Measurements from ENCODE around the gene RNASEH2C. TPM values are rescaled to one million over a fixed set of nuclear protein-coding genes. Genes with fewer than 3 reads are reported as not detected.

RNASEH2C gene
- total RNA-seq, 5 donors from 2014 or later (not counting 1 experiment from before 2014, with no cell fraction given): 35.8 to 77.4 (median 70.7) TPM

GRCh38 chr11:65726660-65727059 is 6.1 kb upstream of the RNASEH2C start:
- H3K4me3 ChIP-seq (ENCODE audit: control insufficient read depth in 1 of 2, extremely low read depth in 1 of 2, low read length in 1 of 2): no peak overlapping the region
- H3K4me1 ChIP-seq (ENCODE audit: control insufficient read depth in 1 of 2, extremely low read depth in 1 of 2, insufficient read depth in 2 of 2, low read length in 2 of 2): no peaks in the 10 kb centered on the region
- no peak overlapping the region for H3K27ac ChIP-seq (ENCODE audit: low read length)
- Mint-ChIP-seq H3K27ac (no peak overlapping the region), H3K4me1 (peaks cover 0 to 3% (median 0%) of the 10 kb centered on the region in 3 donors), H3K36me3 (no peaks in the 10 kb centered on the region), H3K27me3 (peaks cover 3 to 8% of the 10 kb centered on the region in 2 donors), H3K9me3 (no peaks in the 10 kb centered on the region), H3K4me3 (no peak overlapping the region)
- 78% methylated on average over 6 of the region's 6 CpGs for WGBS (ENCODE audit: insufficient coverage)
- DNase-seq: no peak
- no peak for ATAC-seq (replicated peaks in 1 of 4)
- ChIA-PET POLR2A (no interaction called here), CTCF (no interaction called here)
- H3K36me3 ChIP-seq (ENCODE audit: control insufficient read depth in 2 of 2, extremely low read depth in 1 of 2, insufficient read depth in 1 of 2, low read length in 1 of 2): no peaks in the 10 kb centered on the region
- no peaks in the 10 kb centered on the region for H3K9me3 ChIP-seq
- peaks cover 0 to 24% of the 10 kb centered on the region in 2 experiments for H3K27me3 ChIP-seq (replicated peaks in 1 of 2; ENCODE audit: control insufficient read depth in 2 of 2, extremely low read depth in 1 of 2, insufficient read depth in 2 of 2, low read length in 1 of 2)

- Histone ChIP-seq H3K36me3 (ENCODE audit: control insufficient read depth in 2 of 2, extremely low read depth in 1 of 2, insufficient read depth in 1 of 2, low read length in 1 of 2) (peaks cover 9 to 23% of the 10 kb centered on the region in 2 donors), H3K27ac (ENCODE audit: low read length) (no peak overlapping the region), H3K9me3 (no peaks in the 10 kb centered on the region), H3K4me3 (ENCODE audit: control insufficient read depth in 1 of 2, extremely low read depth in 1 of 2, low read length in 1 of 2) (no peak overlapping the region), H3K4me1 (ENCODE audit: control insufficient read depth in 1 of 2, extremely low read depth in 1 of 2, insufficient read depth in 2 of 2, low read length in 2 of 2) (peaks cover 11 to 23% of the 10 kb centered on the region in 2 experiments), H3K27me3 (replicated peaks in 1 of 2; ENCODE audit: control insufficient read depth in 2 of 2, extremely low read depth in 1 of 2, insufficient read depth in 2 of 2, low read length in 1 of 2) (peaks cover 0 to 6% of the 10 kb centered on the region in 2 experiments)
- WGBS (ENCODE audit: insufficient coverage): 100% methylated on average over 1 of the region's 1 CpG
- CTCF ChIA-PET: interaction anchor here in 1 of 2 donors (0.9 kb wide), 2 partner anchors 11 to 26 kb away, joined by 3 to 10 read pairs; no protein-coding TSS in a partner anchor
- POLR2A ChIA-PET: no interaction called here
- Mint-ChIP-seq H3K36me3 (peaks cover 14% of the 10 kb centered on the region), H3K9me3 (no peaks in the 10 kb centered on the region), H3K4me3 (peak overlapping the region in 1 of 3 donors; percentile 37), H3K27ac (no peak overlapping the region), H3K4me1 (peaks cover 27 to 34% (median 29%) of the 10 kb centered on the region in 3 donors), H3K27me3 (peaks cover 1 to 2% of the 10 kb centered on the region in 2 donors)
- no peak for DNase-seq
- no peak for ATAC-seq (replicated peaks in 1 of 4)
Observed at GRCh38 chr11:65722261-65722660, 1.7 kb upstream of the RNASEH2C start.

- Histone ChIP-seq H3K4me3 (ENCODE audit: control insufficient read depth in 1 of 2, extremely low read depth in 1 of 2, low read length in 1 of 2) (peak overlapping the region; percentile 85 to 91), H3K9me3 (no peaks in the 10 kb centered on the region), H3K27me3 (replicated peaks in 1 of 2; ENCODE audit: control insufficient read depth in 2 of 2, extremely low read depth in 1 of 2, insufficient read depth in 2 of 2, low read length in 1 of 2) (no peaks in the 10 kb centered on the region), H3K36me3 (ENCODE audit: control insufficient read depth in 2 of 2, extremely low read depth in 1 of 2, insufficient read depth in 1 of 2, low read length in 1 of 2) (peaks cover 20 to 43% of the 10 kb centered on the region in 2 donors), H3K4me1 (ENCODE audit: control insufficient read depth in 1 of 2, extremely low read depth in 1 of 2, insufficient read depth in 2 of 2, low read length in 2 of 2) (peaks cover 11 to 23% of the 10 kb centered on the region in 2 experiments), H3K27ac (ENCODE audit: low read length) (peak overlapping the region; percentile 56)
- ATAC-seq (replicated peaks in 1 of 4) (peak in 3 of 4 experiments; percentile 3 to 15 (median 4)), DNase-seq (peak in 6 of 35 experiments; percentile 13 to 27 (median 14))
- ChIA-PET POLR2A (interaction anchor here in 1 of 2 donors (0.7 kb wide), 1 partner anchor 1019 kb away, joined by 3 read pairs; no protein-coding TSS in a partner anchor), CTCF (interaction anchor here in 1 of 2 donors (1.5 kb wide), 1 partner anchor 8 kb away, joined by 9 read pairs; the partner anchor contains the start of gene KAT5)
- Mint-ChIP-seq H3K36me3 (peaks cover 26% of the 10 kb centered on the region), H3K27ac (peak overlapping the region; percentile 83 to 86), H3K4me1 (peaks cover 34 to 40% (median 39%) of the 10 kb centered on the region in 3 donors), H3K27me3 (no peaks in the 10 kb centered on the region), H3K9me3 (no peaks in the 10 kb centered on the region), H3K4me3 (peak overlapping the region; percentile 87 to 93 (median 90))
- WGBS (ENCODE audit: insufficient coverage): 2% methylated on average over 15 of the region's 17 CpGs
Observed at GRCh38 chr11:65719871-65720210, 757 bp downstream of the RNASEH2C start.

- ChIA-PET CTCF (interaction anchor here (0.5 to 0.6 kb wide), 2 partner anchors 10 to 870 kb away, joined by 3 read pairs; no protein-coding TSS in a partner anchor), POLR2A (no interaction called here)
- H3K4me3 Mint-ChIP-seq: peak overlapping the region; percentile 87 to 93 (median 90)
- H3K27me3 Mint-ChIP-seq: no peaks in the 10 kb centered on the region
- ATAC-seq (replicated peaks in 1 of 4) (no peak), DNase-seq (no peak)
- H3K4me1 ChIP-seq (ENCODE audit: control insufficient read depth in 1 of 2, extremely low read depth in 1 of 2, insufficient read depth in 2 of 2, low read length in 2 of 2): peaks cover 11 to 23% of the 10 kb centered on the region in 2 experiments
- peak overlapping the region in 1 of 2 donors; percentile 85 for H3K4me3 ChIP-seq (ENCODE audit: control insufficient read depth in 1 of 2, extremely low read depth in 1 of 2, low read length in 1 of 2)
- peaks cover 32% of the 10 kb centered on the region for H3K36me3 Mint-ChIP-seq
- H3K9me3 ChIP-seq: no peaks in the 10 kb centered on the region
- no peaks in the 10 kb centered on the region for H3K9me3 Mint-ChIP-seq
- no peaks in the 10 kb centered on the region for H3K27me3 ChIP-seq (replicated peaks in 1 of 2; ENCODE audit: control insufficient read depth in 2 of 2, extremely low read depth in 1 of 2, insufficient read depth in 2 of 2, low read length in 1 of 2)
- peaks cover 26 to 51% of the 10 kb centered on the region in 2 donors for H3K36me3 ChIP-seq (ENCODE audit: control insufficient read depth in 2 of 2, extremely low read depth in 1 of 2, insufficient read depth in 1 of 2, low read length in 1 of 2)
- peaks cover 41 to 44% (median 42%) of the 10 kb centered on the region in 3 donors for H3K4me1 Mint-ChIP-seq
- peak overlapping the region; percentile 83 to 86 for H3K27ac Mint-ChIP-seq
- no peak overlapping the region for H3K27ac ChIP-seq (ENCODE audit: low read length)
- WGBS (ENCODE audit: insufficient coverage): 100% methylated on average over 2 of the region's 10 CpGs
Observed at GRCh38 chr11:65718964-65719492, 1.6 kb downstream of the RNASEH2C start.

DNA sequence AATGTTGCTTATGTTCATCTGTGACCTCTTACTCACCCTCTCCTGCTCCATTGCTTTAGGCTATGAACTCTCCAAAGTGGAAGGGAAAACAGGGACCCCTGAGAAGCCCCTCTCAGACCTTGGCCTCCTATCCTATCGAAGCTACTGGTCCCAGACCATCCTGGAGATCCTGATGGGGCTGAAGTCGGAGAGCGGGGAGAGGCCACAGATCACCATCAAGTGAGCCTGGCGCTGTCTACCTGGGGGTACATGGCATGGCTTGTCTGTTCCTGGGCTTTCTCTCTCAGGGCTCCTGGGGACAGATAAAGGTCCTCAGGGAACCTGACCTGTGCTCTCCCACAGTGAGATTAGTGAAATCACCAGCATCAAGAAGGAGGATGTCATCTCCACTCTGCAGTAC is 2.1 kb downstream of the RNASEH2C start:
- DNase-seq: no peak
- peaks cover 28 to 56% of the 10 kb centered on the region in 2 donors for H3K36me3 ChIP-seq (ENCODE audit: control insufficient read depth in 2 of 2, extremely low read depth in 1 of 2, insufficient read depth in 1 of 2, low read length in 1 of 2)
- no peaks in the 10 kb centered on the region for H3K9me3 Mint-ChIP-seq
- no peaks in the 10 kb centered on the region for H3K9me3 ChIP-seq
- no peaks in the 10 kb centered on the region for H3K27me3 Mint-ChIP-seq
- POLR2A ChIA-PET: no interaction called here
- peaks cover 44 to 47% (median 46%) of the 10 kb centered on the region in 3 donors for H3K4me1 Mint-ChIP-seq
- H3K4me1 ChIP-seq (ENCODE audit: control insufficient read depth in 1 of 2, extremely low read depth in 1 of 2, insufficient read depth in 2 of 2, low read length in 2 of 2): peaks cover 11 to 25% of the 10 kb centered on the region in 2 experiments
- no peak overlapping the region for H3K27ac ChIP-seq (ENCODE audit: low read length)
- H3K27me3 ChIP-seq (replicated peaks in 1 of 2; ENCODE audit: control insufficient read depth in 2 of 2, extremely low read depth in 1 of 2, insufficient read depth in 2 of 2, low read length in 1 of 2): no peaks in the 10 kb centered on the region
- H3K36me3 Mint-ChIP-seq: peaks cover 36% of the 10 kb centered on the region
- no peak for ATAC-seq (replicated peaks in 1 of 4)
- CTCF ChIA-PET: no interaction called here
- H3K4me3 ChIP-seq (ENCODE audit: control insufficient read depth in 1 of 2, extremely low read depth in 1 of 2, low read length in 1 of 2): no peak overlapping the region
- 100% methylated on average over 4 of the region's 4 CpGs for WGBS (ENCODE audit: insufficient coverage)
- H3K27ac Mint-ChIP-seq: no peak overlapping the region
- H3K4me3 Mint-ChIP-seq: peak overlapping the region; percentile 87 to 93 (median 90)

GRCh38 chr11:65717906-65718305 is 2.7 kb downstream of the RNASEH2C start:
- Mint-ChIP-seq H3K4me3 (peak overlapping the region in 1 of 3 donors; percentile 90), H3K9me3 (no peaks in the 10 kb centered on the region), H3K27ac (no peak overlapping the region), H3K36me3 (peaks cover 40% of the 10 kb centered on the region), H3K27me3 (no peaks in the 10 kb centered on the region), H3K4me1 (peaks cover 44 to 52% (median 48%) of the 10 kb centered on the region in 3 donors)
- H3K4me3 ChIP-seq (ENCODE audit: control insufficient read depth in 1 of 2, extremely low read depth in 1 of 2, low read length in 1 of 2): no peak overlapping the region
- no peak overlapping the region for H3K27ac ChIP-seq (ENCODE audit: low read length)
- ATAC-seq (replicated peaks in 1 of 4) (no peak), DNase-seq (no peak)
- H3K4me1 ChIP-seq (ENCODE audit: control insufficient read depth in 1 of 2, extremely low read depth in 1 of 2, insufficient read depth in 2 of 2, low read length in 2 of 2): peaks cover 11 to 31% of the 10 kb centered on the region in 2 experiments
- no peaks in the 10 kb centered on the region for H3K27me3 ChIP-seq (replicated peaks in 1 of 2; ENCODE audit: control insufficient read depth in 2 of 2, extremely low read depth in 1 of 2, insufficient read depth in 2 of 2, low read length in 1 of 2)
- CTCF ChIA-PET: no interaction called here
- H3K36me3 ChIP-seq (ENCODE audit: control insufficient read depth in 2 of 2, extremely low read depth in 1 of 2, insufficient read depth in 1 of 2, low read length in 1 of 2): peaks cover 29 to 63% of the 10 kb centered on the region in 2 donors
- 86% methylated on average over 5 of the region's 6 CpGs for WGBS (ENCODE audit: insufficient coverage)
- no peaks in the 10 kb centered on the region for H3K9me3 ChIP-seq
- POLR2A ChIA-PET: no interaction called here
